IMR-90 (cell line): ENCODE measurements around the gene IGF2BP3. TPM values are rescaled to one million over a fixed set of nuclear protein-coding genes. Genes with fewer than 3 reads are reported as not detected.

ENCODE experiments used
- ATAC-seq: fragments of 200-7000 bp; cut with Tn5 transposase; 2 replicates; pipeline ENCODE4 v1.9.1; 2020; ENCODE audit warnings: low read depth, mild to moderate bottlenecking, moderate library complexity
- BruUV-seq: library from RNA; stranded (reverse); fragments of 400-500 nt; replicated peaks from 2 replicates; lab custom pipeline; 2021; lab: Mats Ljungman, UMichigan
- CTCF ChIA-PET: fragments of 300-600 bp; formaldehyde crosslinking; extraction: SDS; loops from one replicate; lab custom pipeline; 2021; ENCODE audit warnings: antibody characterized with exemption; lab: Yijun Ruan, JAX
- POLR2A ChIA-PET: fragments of 300-600 bp; sonication (Branson Sonifier 250); formaldehyde crosslinking; loops from one replicate; lab custom pipeline; 2022; ENCODE audit warnings: antibody characterized with exemption; ENCODE audit not compliant: unreplicated experiment; lab: Charles Lee
- DNase-seq: peaks from one replicate; pipeline ENCODE4 v3.0.0; 2013
- H2AFZ ChIP-seq: replicated peaks from 2 replicates; pipeline ENCODE3; 2013; ENCODE audit warnings: low read length, mild to moderate bottlenecking; ENCODE audit not compliant: poor library complexity
- H2AK5ac ChIP-seq: 2 replicates; pipeline ENCODE4 v1.6.1; 2013; ENCODE audit warnings: low read depth, low read length, inconsistent platforms
- H2AK9ac ChIP-seq: replicated peaks from 2 replicates; pipeline ENCODE3; 2013; ENCODE audit warnings: mild to moderate bottlenecking, low read depth, low read length, moderate library complexity; ENCODE audit not compliant: poor library complexity
- H2BK120ac ChIP-seq: 2 replicates; pipeline ENCODE4 v1.6.1; 2013; ENCODE audit warnings: low read depth, low read length, inconsistent platforms
- H2BK15ac ChIP-seq: 3 replicates; pipeline ENCODE4 v1.6.1; 2013; ENCODE audit warnings: low read depth, low read length, inconsistent platforms
- H2BK20ac ChIP-seq: 2 replicates; pipeline ENCODE4 v1.6.1; 2013; ENCODE audit warnings: low read depth, mild to moderate bottlenecking, inconsistent platforms, low read length, moderate library complexity
- H2BK5ac ChIP-seq: 2 replicates; pipeline ENCODE4 v1.6.1; 2013; ENCODE audit warnings: mild to moderate bottlenecking, low read depth, low read length, inconsistent platforms; ENCODE audit not compliant: poor library complexity, severe bottlenecking
- H3K14ac ChIP-seq: replicated peaks from 2 replicates; pipeline ENCODE4 v1.6.1; 2013; ENCODE audit warnings: low read depth, low read length, inconsistent platforms
- H3K18ac ChIP-seq: 2 replicates; pipeline ENCODE4 v1.6.1; 2013; ENCODE audit warnings: low read depth, low read length, control low read depth
- H3K23ac ChIP-seq: 2 replicates; pipeline ENCODE4 v1.6.1; 2013; ENCODE audit warnings: low read depth, low read length, inconsistent platforms
- H3K27ac ChIP-seq: 2 replicates; pipeline ENCODE4 v1.5.1; 2013; ENCODE audit warnings: mild to moderate bottlenecking, control low read depth, low read length; ENCODE audit not compliant: insufficient read depth
- H3K27me3 ChIP-seq: 2 replicates; pipeline ENCODE4 v1.6.1; 2013; ENCODE audit warnings: low read length; ENCODE audit not compliant: control insufficient read depth, insufficient read depth
- H3K36me3 ChIP-seq: 2 replicates; pipeline ENCODE4 v1.6.1; 2013; ENCODE audit warnings: low read length, mixed read lengths; ENCODE audit not compliant: control insufficient read depth, insufficient read depth
- H3K4ac ChIP-seq: 2 replicates; pipeline ENCODE4 v1.6.1; 2013; ENCODE audit warnings: low read depth, low read length, inconsistent platforms
- H3K4me1 ChIP-seq: 2 replicates; pipeline ENCODE4 v1.6.1; 2013; ENCODE audit warnings: low read length, mixed read lengths; ENCODE audit not compliant: control insufficient read depth, insufficient read depth
- H3K4me2 ChIP-seq: 2 replicates; pipeline ENCODE4 v1.6.1; 2013; ENCODE audit warnings: low read depth, mild to moderate bottlenecking, control low read depth, low read length, moderate library complexity
- H3K4me3 ChIP-seq: 2 replicates; pipeline ENCODE4 v1.5.1; 2013; ENCODE audit warnings: low read depth, mild to moderate bottlenecking, control low read depth, low read length, moderate library complexity; ENCODE audit not compliant: insufficient read depth
- H3K56ac ChIP-seq: 2 replicates; pipeline ENCODE4 v1.6.1; 2013; ENCODE audit warnings: low read length, inconsistent platforms; ENCODE audit not compliant: insufficient read depth; ENCODE audit errors: extremely low read depth
- H3K79me1 ChIP-seq, 2 experiments: 2 replicates each; pipeline ENCODE4 v1.6.1; 2013; ENCODE audit warnings: low read length in 2 of 2, inconsistent platforms in 1 of 2, low read depth in 1 of 2
- H3K9ac ChIP-seq: 2 replicates; pipeline ENCODE4 v1.6.1; 2013; ENCODE audit warnings: low read depth, low read length, control low read depth
- H3K9me1 ChIP-seq: 2 replicates; pipeline ENCODE4 v1.6.1; 2013; ENCODE audit warnings: low read length, inconsistent platforms; ENCODE audit not compliant: insufficient read depth
- H3K9me3 ChIP-seq: 2 replicates; pipeline ENCODE4 v1.6.1; 2013; ENCODE audit warnings: low read length; ENCODE audit not compliant: control insufficient read depth, insufficient read depth
- H4K20me1 ChIP-seq: 2 replicates; pipeline ENCODE4 v1.6.1; 2013; ENCODE audit warnings: low read length, inconsistent platforms; ENCODE audit not compliant: insufficient read depth
- H4K5ac ChIP-seq: 2 replicates; pipeline ENCODE4 v1.6.1; 2013; ENCODE audit warnings: mild to moderate bottlenecking, low read depth, low read length, control low read depth
- H4K8ac ChIP-seq, 2 experiments: 2 replicates each; pipeline ENCODE4 v1.6.1; 2013; ENCODE audit warnings: low read depth in 2 of 2, low read length in 2 of 2, control low read depth in 1 of 2, inconsistent platforms in 1 of 2
- H4K91ac ChIP-seq: 2 replicates; pipeline ENCODE4 v1.6.1; 2013; ENCODE audit warnings: low read depth, low read length, inconsistent platforms; ENCODE audit not compliant: insufficient read depth
- CEBPB ChIP-seq: IDR thresholded peaks from 2 replicates; pipeline ENCODE4 v1.6.1; 2012; ENCODE audit warnings: low read depth, low read length, improper control_type of control experiment
- CTCF ChIP-seq: conservative IDR thresholded peaks from 2 replicates; pipeline ENCODE4 v1.5.1; 2012; ENCODE audit warnings: mild to moderate bottlenecking, low read depth, low read length, improper control_type of control experiment
- RFX5 ChIP-seq: IDR thresholded peaks from 2 replicates; pipeline ENCODE4 v1.8.0; 2012; ENCODE audit warnings: low read depth, mild to moderate bottlenecking, low read length, moderate library complexity
- USF2 ChIP-seq: fragments of 150-350 bp; IDR thresholded peaks from 2 replicates; pipeline ENCODE4 v1.6.1; 2017; ENCODE audit warnings: mild to moderate bottlenecking, antibody characterized with exemption, low read length, low read depth
- WGBS, 2 experiments: methylation state at CpG; one replicate each; pipeline versions ENCODE4 v1.1.5 to v1.1.7; 2013; ENCODE audit warnings: missing lambda C conversion rate in 2 of 2; ENCODE audit not compliant: insufficient read length in 1 of 2; ENCODE audit errors: extremely low coverage in 2 of 2; 5-methylcytosine and 5-hydroxymethylcytosine counted together
- dilution Hi-C: fragments of 300-500 bp; cut with HindIII; formaldehyde crosslinking; loops from one replicate; pipeline ENCODE4 v1.14.3; 2018; ENCODE audit warnings: low sequenced_read_pairs; ENCODE audit not compliant: unreplicated experiment
- in situ Hi-C: fragments of 300-500 bp; cut with MboI; formaldehyde crosslinking; loops from 3 replicates; pipeline ENCODE4 v1.14.3; 2019; ENCODE audit warnings: low sequenced_read_pairs, inconsistent platforms, mixed read lengths
- intact Hi-C: fragments of 100-400 bp; cut with micrococcal nuclease; formaldehyde crosslinking; loops from 2 replicates; pipeline ENCODE4 v1.10.0; 2022
- polyA plus RNA-seq, 3 experiments: library from polyadenylated mRNA; depleted of rRNA; stranded (reverse); fragments of >200 nt; gene quantifications; 2 replicates each; pipeline ENCODE4 v1.2.3, GENCODE V29; 2012; ENCODE audit warnings: low replicate concordance in 1 of 3
- total RNA-seq: library from RNA; depleted of rRNA; stranded (reverse); fragments of >200 nt; gene quantifications from 2 replicates; pipeline ENCODE4 v1.2.3, GENCODE V29; 2012

The IGF2BP3 gene
- total and polyA plus RNA-seq, 2 of the 4 experiments (the other 2 are of a cell fraction) = 50.9 to 59.3 TPM

DNA sequence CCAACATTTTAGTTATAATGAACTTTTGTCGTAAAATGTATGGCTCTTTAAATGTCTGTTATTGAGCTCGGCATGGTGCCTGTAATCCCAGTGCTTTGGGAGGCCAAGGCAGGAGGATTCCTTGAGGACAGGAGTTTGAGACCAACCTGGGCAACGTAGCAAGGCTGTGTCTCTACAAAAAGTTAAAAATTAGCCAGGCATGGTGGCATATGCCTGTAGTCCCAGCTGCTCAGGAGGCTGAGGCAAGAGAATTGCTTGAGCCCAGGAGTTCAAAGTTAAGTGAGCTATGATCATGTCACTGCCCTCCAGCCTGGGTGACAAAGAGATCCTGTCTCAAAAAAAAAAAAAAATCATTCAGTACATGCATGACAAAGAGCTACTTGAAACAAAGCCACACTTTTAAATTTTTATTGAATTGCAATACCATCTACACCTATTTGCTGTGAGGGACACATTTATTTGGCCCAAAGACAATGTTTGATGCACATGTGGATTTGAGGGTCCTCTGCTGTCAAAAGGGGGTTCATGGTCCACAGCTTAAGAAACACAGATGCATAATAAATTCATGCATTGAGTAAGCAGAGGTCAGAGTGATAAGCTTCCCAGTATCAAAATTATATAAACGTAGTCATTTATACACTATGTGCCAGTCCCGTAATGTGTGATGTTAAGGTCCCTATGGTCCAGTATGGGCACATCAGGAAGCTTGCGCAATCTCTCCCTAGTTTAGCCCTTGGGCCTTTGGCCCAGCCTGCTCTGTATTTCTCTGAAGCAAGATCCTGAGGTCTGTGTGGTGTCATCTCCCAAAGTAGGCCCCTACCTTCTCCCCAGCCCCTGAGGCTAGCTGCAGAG lies 175.5 kb downstream of the IGF2BP3 start:
- H3K4me1 ChIP-seq = peaks cover 2% of the 10 kb centered on the region
- H2AK9ac ChIP-seq = no peak overlapping the region
- peaks cover 7% of the 10 kb centered on the region; the same call in 1 of the 2 replicates for H3K9me1 ChIP-seq
- H3K27ac ChIP-seq = no peak overlapping the region
- TF ChIP-seq CEBPB = peak; percentile 91
- TF ChIP-seq CTCF = no peak
- TF ChIP-seq USF2 = no peak
- no peak for TF ChIP-seq RFX5
- H4K8ac ChIP-seq = no peak overlapping the region
- BruUV-seq = no TSS peak
- H2BK5ac ChIP-seq = no peak overlapping the region
- intact Hi-C loops (no loop called here), in situ Hi-C loops (no loop called here), dilution Hi-C loops (no loop called here)
- CTCF ChIA-PET = no interaction called here
- H3K27me3 ChIP-seq = no peaks in the 10 kb centered on the region
- H4K20me1 ChIP-seq = no peaks in the 10 kb centered on the region
- DNase-seq = no peak
- no peak overlapping the region for H3K23ac ChIP-seq
- ATAC-seq = no peak
- no peak overlapping the region for H3K4me2 ChIP-seq
- H3K4ac ChIP-seq = no peak overlapping the region
- H2BK15ac ChIP-seq = no peak overlapping the region
- no peak overlapping the region for H2AK5ac ChIP-seq
- H4K91ac ChIP-seq = no peak overlapping the region
- no peak overlapping the region for H3K9ac ChIP-seq
- H3K79me1 ChIP-seq = peaks cover 0 to 8% of the 10 kb centered on the region in 2 experiments; a peak in 3 of 4 replicates
- H3K18ac ChIP-seq = no peak overlapping the region
- 75% methylated on average over 2 of the region's 6 CpGs; no CpG with 5 or more reads in 1 of the 2 experiments for WGBS, 2 experiments
- H3K4me3 ChIP-seq = no peak overlapping the region
- no peak overlapping the region for H2BK120ac ChIP-seq
- H2BK20ac ChIP-seq = no peak overlapping the region
- no peak overlapping the region for H3K14ac ChIP-seq
- H3K56ac ChIP-seq = no peak overlapping the region
- POLR2A ChIA-PET = no interaction called here
- H4K5ac ChIP-seq = no peak overlapping the region
- H2AFZ ChIP-seq = no peak overlapping the region
- no peaks in the 10 kb centered on the region for H3K36me3 ChIP-seq
- no peaks in the 10 kb centered on the region for H3K9me3 ChIP-seq
